MCF 10A (cell line): ENCODE results near the gene FBXO47. TPM values are rescaled to one million over a fixed set of nuclear protein-coding genes. Genes with fewer than 3 reads are reported as not detected.
A peak's percentile ranks its signal among the peaks of the same experiment; 100 is the strongest.

Experiments
- BruUV-seq: library from RNA; stranded (reverse); fragments of 400-500 nt; replicated peaks from 2 replicates; lab custom pipeline; 2021; lab: Mats Ljungman, UMichigan
- CTCF ChIA-PET: fragments of 300-600 bp; sonication (Branson Sonifier 250); formaldehyde crosslinking; extraction: SDS; loops from one replicate; lab custom pipeline; 2021; ENCODE audit warnings: antibody characterized with exemption, inconsistent platforms; lab: Yijun Ruan, JAX
- POLR2A ChIA-PET: fragments of 300-600, 350-650 bp; sonication (Branson Sonifier 250); formaldehyde crosslinking; extraction: SDS; loops from one replicate; lab custom pipeline; 2020; ENCODE audit warnings: antibody characterized with exemption, inconsistent platforms; lab: Yijun Ruan, JAX
- DNase-seq: peaks from one replicate; pipeline ENCODE4 v3.0.0-alpha.2; 2018; ENCODE audit not compliant: unreplicated experiment
- H3K27ac Mint-ChIP-seq: one replicate; pipeline ENCODE4 v1.8.0; 2022; ENCODE audit warnings: mild to moderate bottlenecking, low read depth, mixed read lengths; ENCODE audit not compliant: unreplicated experiment
- H3K27me3 Mint-ChIP-seq: one replicate; pipeline ENCODE4 v1.8.0; 2022; ENCODE audit warnings: mixed read lengths; ENCODE audit not compliant: insufficient read depth, unreplicated experiment
- H3K36me3 Mint-ChIP-seq: one replicate; pipeline ENCODE4 v1.8.0; 2022; ENCODE audit warnings: mild to moderate bottlenecking, moderate library complexity, mixed read lengths; ENCODE audit not compliant: insufficient read depth, unreplicated experiment
- H3K4me1 Mint-ChIP-seq: one replicate; pipeline ENCODE4 v1.8.0; 2022; ENCODE audit warnings: mixed read lengths; ENCODE audit not compliant: insufficient read depth, unreplicated experiment
- H3K4me3 Mint-ChIP-seq: one replicate; pipeline ENCODE4 v1.8.0; 2022; ENCODE audit warnings: mild to moderate bottlenecking, moderate library complexity, mixed read lengths; ENCODE audit not compliant: unreplicated experiment
- H3K9me3 Mint-ChIP-seq: one replicate; pipeline ENCODE4 v1.8.0; 2022; ENCODE audit warnings: mixed read lengths; ENCODE audit not compliant: unreplicated experiment
- CTCF ChIP-seq: fragments of 200-600 bp; IDR thresholded peaks from one replicate; pipeline ENCODE4 v1.8.0; 2022; ENCODE audit warnings: antibody characterized with exemption, mild to moderate bottlenecking; ENCODE audit not compliant: unreplicated experiment
- intact Hi-C: fragments of 100-400 bp; cut with micrococcal nuclease; formaldehyde crosslinking; loops from 2 replicates; pipeline ENCODE4 v1.14.1; 2022
- total RNA-seq: library from RNA; stranded (reverse); gene quantifications from 2 replicates; pipeline ENCODE4 v1.2.3, GENCODE V29; 2022

FBXO47 gene
- total RNA-seq, 1 experiment from 2014 or later, result not detected

- no peak for TF ChIP-seq CTCF
- Mint-ChIP-seq H3K9me3 (no peaks in the 10 kb centered on the region), H3K36me3 (peaks cover 34% of the 10 kb centered on the region), H3K4me3 (no peak overlapping the region), H3K27ac (no peak overlapping the region), H3K4me1 (peaks cover 8% of the 10 kb centered on the region), H3K27me3 (no peaks in the 10 kb centered on the region)
- intact Hi-C loops, result no loop called here
- POLR2A ChIA-PET, result no interaction called here
- CTCF ChIA-PET, result no interaction called here
- no TSS peak for BruUV-seq
- DNase-seq, result no peak
Measured at GRCh38 chr17:38905375-38905774, 61.8 kb downstream of the FBXO47 start.

GRCh38 chr17:38904892-38905291, 62.3 kb downstream of the FBXO47 start:
- intact Hi-C loops, result no loop called here
- H3K27me3 Mint-ChIP-seq, result no peaks in the 10 kb centered on the region
- no peak for TF ChIP-seq CTCF
- no peak overlapping the region for H3K27ac Mint-ChIP-seq
- peaks cover 29% of the 10 kb centered on the region for H3K36me3 Mint-ChIP-seq
- CTCF ChIA-PET, result no interaction called here
- H3K9me3 Mint-ChIP-seq, result no peaks in the 10 kb centered on the region
- POLR2A ChIA-PET, result interaction anchor here (0.6 kb wide), 1 partner anchor 47 kb away, joined by 3 read pairs; no protein-coding TSS in a partner anchor
- no peak overlapping the region for H3K4me3 Mint-ChIP-seq
- peaks cover 8% of the 10 kb centered on the region for H3K4me1 Mint-ChIP-seq
- no TSS peak for BruUV-seq
- DNase-seq, result no peak

- no peak for TF ChIP-seq CTCF
- POLR2A ChIA-PET, result interaction anchor here (0.6 kb wide), 1 partner anchor 34 kb away, joined by 3 read pairs; no protein-coding TSS in a partner anchor
- intact Hi-C loops, result no loop called here
- Mint-ChIP-seq H3K27ac (no peak overlapping the region), H3K4me3 (no peak overlapping the region), H3K9me3 (no peaks in the 10 kb centered on the region), H3K4me1 (peaks cover 8% of the 10 kb centered on the region), H3K36me3 (peaks cover 39% of the 10 kb centered on the region), H3K27me3 (no peaks in the 10 kb centered on the region)
- BruUV-seq, result no TSS peak
- no peak for DNase-seq
- CTCF ChIA-PET, result no interaction called here
Measured at GRCh38 chr17:38903404-38903803, 63.8 kb downstream of the FBXO47 start.

DNA sequence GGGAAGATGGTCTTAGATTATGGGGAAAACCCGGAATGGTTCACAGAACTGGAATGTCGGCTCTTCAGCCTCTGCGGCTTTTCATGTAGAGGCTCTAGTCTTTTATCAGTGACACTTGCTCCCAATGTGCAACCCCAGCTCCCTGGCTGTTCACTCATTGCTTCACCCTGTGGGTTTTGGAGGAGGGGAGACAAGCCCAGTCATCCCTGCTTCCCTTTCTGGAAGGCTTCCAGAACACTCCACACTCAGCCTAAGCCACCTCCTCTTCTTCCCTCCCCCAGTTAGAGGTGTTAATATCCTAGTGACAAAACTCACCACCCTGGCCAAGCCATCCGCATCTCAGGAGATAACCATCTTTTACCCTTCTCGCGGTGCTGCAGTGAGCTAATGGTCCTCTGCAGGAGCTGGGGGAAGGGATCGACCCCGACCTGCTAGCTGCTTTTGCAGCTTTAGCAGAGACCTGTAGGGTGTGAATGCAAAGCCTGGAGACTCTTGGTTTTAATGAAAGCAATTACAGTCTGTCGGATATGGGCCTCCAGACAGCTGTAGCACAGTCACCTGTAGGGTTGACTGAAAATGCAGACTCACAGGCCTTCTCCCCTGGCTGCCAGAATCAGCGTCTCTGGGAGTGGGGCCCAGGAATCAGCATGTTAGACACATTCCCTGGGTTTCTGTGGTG, 66.1 kb downstream of the FBXO47 start:
- H3K9me3 Mint-ChIP-seq, result no peaks in the 10 kb centered on the region
- BruUV-seq, result no TSS peak
- TF ChIP-seq CTCF, result no peak
- intact Hi-C loops, result loop anchor here (2.0 kb wide), 1 partner anchor 30 kb away; the partner anchor contains the start of gene LASP1
- H3K4me1 Mint-ChIP-seq, result peaks cover 8% of the 10 kb centered on the region
- peaks cover 34% of the 10 kb centered on the region for H3K36me3 Mint-ChIP-seq
- DNase-seq, result peak; percentile 96
- CTCF ChIA-PET, result interaction anchor here (1.4 kb wide), 1 partner anchor 22 kb away, joined by 3 read pairs; no protein-coding TSS in a partner anchor
- POLR2A ChIA-PET, result interaction anchor here (1.4 kb wide), 1 partner anchor 32 kb away, joined by 3 read pairs; the partner anchor contains the start of gene LASP1
- no peaks in the 10 kb centered on the region for H3K27me3 Mint-ChIP-seq
- H3K4me3 Mint-ChIP-seq, result peak overlapping the region; percentile 25
- H3K27ac Mint-ChIP-seq, result peak overlapping the region; percentile 54
